Stimulated activated CD4-positive, alpha-beta T cell treated with anti-CD3 and anti-CD28 coated beads, Interleukin-2, amount 100 ng/mL, for 4 hours (primary cell): ENCODE measurements around the gene SERPIND1.
"Not testable (repeated sequence)": the region's sequence is repeated elsewhere in the genome, so short reads cannot be mapped to it uniquely, and the experiment has no call there.

Source experiments
- DNase-seq: peaks from one replicate; pipeline ENCODE4 v3.0.0-alpha.2; 2020; ENCODE audit warnings: low read depth

Gene SERPIND1

GRCh38 chr22:20747223-20747622, 26.7 kb upstream of the SERPIND1 start:
- DNase-seq, result no peak

GRCh38 chr22:20748082-20748481, 25.8 kb upstream of the SERPIND1 start:
- DNase-seq, result no peak

GRCh38 chr22:20748731-20749428, 25.0 kb upstream of the SERPIND1 start:
- no peak for DNase-seq

GRCh38 chr22:20749453-20749852, 24.5 kb upstream of the SERPIND1 start:
- no peak for DNase-seq

GRCh38 chr22:20750461-20751184, 23.3 kb upstream of the SERPIND1 start:
- DNase-seq, result no peak

- DNase-seq, result no peak
Measured at GRCh38 chr22:20751185-20751851, 22.6 kb upstream of the SERPIND1 start.

- DNase-seq, result no peak
Measured at GRCh38 chr22:20752104-20752741, 21.7 kb upstream of the SERPIND1 start.

GRCh38 chr22:20752873-20753272, 21.0 kb upstream of the SERPIND1 start:
- no peak for DNase-seq

- DNase-seq, result no peak
Measured at GRCh38 chr22:20756846-20757245, 17.1 kb upstream of the SERPIND1 start.

- no peak for DNase-seq
Measured at GRCh38 chr22:20758688-20759087, 15.2 kb upstream of the SERPIND1 start.

- DNase-seq, result no peak
Measured at GRCh38 chr22:20760084-20760483, 13.8 kb upstream of the SERPIND1 start.

- no peak for DNase-seq
Measured at GRCh38 chr22:20761536-20761935, 12.4 kb upstream of the SERPIND1 start.

- no peak for DNase-seq
Measured at GRCh38 chr22:20762233-20762796, 11.6 kb upstream of the SERPIND1 start.

GRCh38 chr22:20763630-20764470, 10.1 kb upstream of the SERPIND1 start:
- DNase-seq, result no peak

GRCh38 chr22:20764471-20764720, 9.5 kb upstream of the SERPIND1 start:
- no peak for DNase-seq

GRCh38 chr22:20764729-20765128, 9.2 kb upstream of the SERPIND1 start:
- DNase-seq, result no peak

- DNase-seq, result no peak
Measured at GRCh38 chr22:20765938-20766337, 8.0 kb upstream of the SERPIND1 start.

- no peak for DNase-seq
Measured at GRCh38 chr22:20766530-20766929, 7.4 kb upstream of the SERPIND1 start.

GRCh38 chr22:20769496-20769826, 4.5 kb upstream of the SERPIND1 start:
- not testable (repeated sequence) for DNase-seq

- no peak for DNase-seq
Measured at GRCh38 chr22:20771918-20772625, 1.8 kb upstream of the SERPIND1 start.

GRCh38 chr22:20774882-20775281, 969 bp downstream of the SERPIND1 start:
- DNase-seq, result no peak
